Measurements from ENCODE around the gene ARHGEF28. TPM values are rescaled to one million over a fixed set of nuclear protein-coding genes. Genes with fewer than 3 reads are reported as not detected.

The ARHGEF28 gene
- total RNA-seq, 1 experiment from 2014 or later = 0.57 TPM

DNA sequence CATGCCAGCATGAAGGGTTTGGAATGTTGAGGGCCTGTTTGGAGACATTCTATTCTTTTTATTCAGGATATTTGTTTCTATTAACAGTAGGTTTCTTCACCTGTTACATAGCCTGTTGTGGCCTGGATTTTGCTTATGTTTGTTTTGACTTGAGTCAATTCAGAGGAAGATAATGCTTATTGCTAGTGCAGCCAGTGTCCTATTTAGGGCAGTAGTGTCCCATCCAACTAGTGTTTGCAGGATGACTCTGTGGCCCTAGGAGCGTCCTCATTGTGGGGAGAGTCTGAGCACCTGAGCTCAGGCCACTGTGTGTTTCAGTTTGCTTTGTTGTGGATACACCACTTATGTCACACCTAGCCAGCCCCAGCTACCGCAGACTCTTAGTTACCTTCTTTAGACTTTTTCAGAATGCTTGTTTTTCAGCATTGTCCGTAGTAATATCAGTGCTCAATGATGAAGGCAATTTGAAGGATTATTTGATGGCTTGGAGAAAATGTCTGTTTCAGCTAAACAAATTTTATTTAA, 90.3 kb downstream of the ARHGEF28 start:
- no peak overlapping the region for H3K4me3 Mint-ChIP-seq
- Histone ChIP-seq H2AK5ac (ENCODE audit: insufficient read length, low read length) (no peak overlapping the region), H3K79me1 (ENCODE audit: insufficient read depth, low read depth, low read length, poor library complexity, severe bottlenecking) (no peaks in the 10 kb centered on the region), H4K20me1 (ENCODE audit: control insufficient read depth, insufficient read depth, insufficient read length) (no peaks in the 10 kb centered on the region), H3K79me2 (ENCODE audit: insufficient read depth, low read length) (no peaks in the 10 kb centered on the region), H2BK20ac (ENCODE audit: low read depth, low read length, poor library complexity, severe bottlenecking) (no peak overlapping the region), H3K4me1 (ENCODE audit: insufficient read depth, low read length) (no peaks in the 10 kb centered on the region; the same call in 1 of the 2 replicates), H3K9ac (ENCODE audit: extremely low read depth, insufficient read length, low read length) (no peak overlapping the region), H4K8ac (replicated peaks; ENCODE audit: insufficient read length, low read depth, low read length) (no peak overlapping the region), H3K27ac (ENCODE audit: insufficient read length, low read depth, low read length) (no peak overlapping the region), H2BK12ac (ENCODE audit: insufficient read length, low read depth, low read length) (no peak overlapping the region), H3T11ph (ENCODE audit: low read length) (no peak overlapping the region), H2AFZ (ENCODE audit: low read length) (no peak overlapping the region), H2BK15ac (ENCODE audit: low read depth, low read length) (no peak overlapping the region), H3K23me2 (ENCODE audit: insufficient read length, low read depth, low read length, poor library complexity, severe bottlenecking) (no peaks in the 10 kb centered on the region), H4K5ac (ENCODE audit: insufficient read length, low read depth, low read length) (no peak overlapping the region), H3K23ac (ENCODE audit: insufficient read length, low read depth, low read length) (no peak overlapping the region), H4K91ac (ENCODE audit: insufficient read length, low read depth, low read length) (no peak overlapping the region), H3K4me2 (ENCODE audit: insufficient read depth, insufficient read length, low read length) (no peak overlapping the region), H2BK5ac (ENCODE audit: insufficient read length, low read length) (no peak overlapping the region), H3K9me3 (ENCODE audit: control insufficient read depth, low read depth, low read length) (no peaks in the 10 kb centered on the region), H3K4ac (ENCODE audit: low read depth, low read length) (no peak overlapping the region), H3K27me3 (ENCODE audit: insufficient read depth, low read length) (no peaks in the 10 kb centered on the region), H3K18ac (ENCODE audit: insufficient read length, low read depth, low read length) (no peak overlapping the region), H2BK120ac (ENCODE audit: low read depth, low read length, poor library complexity, severe bottlenecking) (no peak overlapping the region), H3K56ac (ENCODE audit: insufficient read length, low read depth, low read length) (no peak overlapping the region), H3K14ac (ENCODE audit: insufficient read depth, low read length) (no peak overlapping the region)
- no peak overlapping the region for H3K27ac Mint-ChIP-seq
- WGBS (ENCODE audit: extremely low coverage, insufficient read length, low lambda C conversion rate) = no CpG with 5 or more reads among the region's 3 CpGs
- peaks cover 10 to 11% of the 10 kb centered on the region in 2 experiments; a peak in 3 of 4 replicates for H3K4me1 Mint-ChIP-seq
- TF ChIP-seq, protein P1, sequence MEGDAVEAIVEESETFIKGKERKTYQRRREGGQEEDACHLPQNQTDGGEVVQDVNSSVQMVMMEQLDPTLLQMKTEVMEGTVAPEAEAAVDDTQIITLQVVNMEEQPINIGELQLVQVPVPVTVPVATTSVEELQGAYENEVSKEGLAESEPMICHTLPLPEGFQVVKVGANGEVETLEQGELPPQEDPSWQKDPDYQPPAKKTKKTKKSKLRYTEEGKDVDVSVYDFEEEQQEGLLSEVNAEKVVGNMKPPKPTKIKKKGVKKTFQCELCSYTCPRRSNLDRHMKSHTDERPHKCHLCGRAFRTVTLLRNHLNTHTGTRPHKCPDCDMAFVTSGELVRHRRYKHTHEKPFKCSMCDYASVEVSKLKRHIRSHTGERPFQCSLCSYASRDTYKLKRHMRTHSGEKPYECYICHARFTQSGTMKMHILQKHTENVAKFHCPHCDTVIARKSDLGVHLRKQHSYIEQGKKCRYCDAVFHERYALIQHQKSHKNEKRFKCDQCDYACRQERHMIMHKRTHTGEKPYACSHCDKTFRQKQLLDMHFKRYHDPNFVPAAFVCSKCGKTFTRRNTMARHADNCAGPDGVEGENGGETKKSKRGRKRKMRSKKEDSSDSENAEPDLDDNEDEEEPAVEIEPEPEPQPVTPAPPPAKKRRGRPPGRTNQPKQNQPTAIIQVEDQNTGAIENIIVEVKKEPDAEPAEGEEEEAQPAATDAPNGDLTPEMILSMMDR (conservative IDR thresholded peaks at IDR 0.05) = no peak
- H3K27me3 Mint-ChIP-seq (ENCODE audit: low read depth) = no peaks in the 10 kb centered on the region
- H3K36me3 Mint-ChIP-seq (ENCODE audit: insufficient read depth in 1 of 3, low read depth in 3 of 3) = no peaks in the 10 kb centered on the region
- DNase-seq = no peak
- H3K9me3 Mint-ChIP-seq = no peaks in the 10 kb centered on the region
